SU-DHL-6 (cell line): ENCODE data around the gene ANKRD33B.

Experiments used
- H2AFZ ChIP-seq: fragments of 200-600 bp; sonication (generic); 2 replicates; pipeline ENCODE4 v1.6.1; 2014; ENCODE audit warnings: low read depth, mild to moderate bottlenecking, moderate library complexity, mixed read lengths, antibody characterized with exemption, low read length; ENCODE audit not compliant: severe bottlenecking
- H3F3A ChIP-seq: fragments of 200-600 bp; shearing (Covaris generic); 2 replicates; pipeline ENCODE4 v1.6.0; 2016; ENCODE audit warnings: antibody characterized with exemption, mild to moderate bottlenecking; ENCODE audit not compliant: insufficient read depth
- H3K27ac ChIP-seq: fragments of 200-600 bp; sonication (generic); 2 replicates; pipeline ENCODE4 v1.5.1; 2016; ENCODE audit warnings: low read depth, mild to moderate bottlenecking, low read length, moderate library complexity, mixed read lengths
- H3K27me3 ChIP-seq: fragments of 200-600 bp; sonication (generic), shearing (Covaris generic); 2 replicates; pipeline ENCODE4 v1.6.0; 2014; ENCODE audit warnings: mild to moderate bottlenecking, low read length
- H3K36me3 ChIP-seq: fragments of 200-600 bp; sonication (generic); 2 replicates; pipeline ENCODE4 v1.6.1; 2014; ENCODE audit warnings: mild to moderate bottlenecking, low read length, mixed read lengths
- H3K4me2 ChIP-seq: fragments of 300-600, 200-600 bp; shearing (Covaris generic), sonication (generic); 2 replicates; pipeline ENCODE4 v1.6.0; 2014; ENCODE audit warnings: low read length, low read depth, mild to moderate bottlenecking; ENCODE audit not compliant: poor library complexity, severe bottlenecking
- H3K4me3 ChIP-seq: fragments of 200-600 bp; sonication (generic); 2 replicates; pipeline ENCODE4 v1.5.1; 2014; ENCODE audit warnings: antibody characterized with exemption, low read length, mild to moderate bottlenecking, mixed read lengths; ENCODE audit not compliant: insufficient read depth, poor library complexity, severe bottlenecking
- H3K79me2 ChIP-seq: fragments of 200-600 bp; sonication (generic); 2 replicates; pipeline ENCODE4 v1.6.1; 2014; ENCODE audit warnings: mild to moderate bottlenecking, low read length, moderate library complexity; ENCODE audit not compliant: insufficient read depth
- H3K9ac ChIP-seq: fragments of 200-600 bp; sonication (generic); 2 replicates; pipeline ENCODE4 v1.7.0; 2014; ENCODE audit warnings: mild to moderate bottlenecking, low read length
- H3K9me2 ChIP-seq: fragments of 200-600 bp; sonication (generic); replicated peaks from 2 replicates; pipeline ENCODE4 v1.6.1; 2014; ENCODE audit warnings: low read length; ENCODE audit not compliant: insufficient read depth
- H3K9me3 ChIP-seq: fragments of 200-600 bp; sonication (generic); 2 replicates; pipeline ENCODE4 v1.6.1; 2014; ENCODE audit warnings: low read length, mixed read lengths; ENCODE audit not compliant: insufficient read depth
- H4K20me1 ChIP-seq: fragments of 200-600 bp; sonication (generic); 2 replicates; pipeline ENCODE4 v1.6.1; 2014; ENCODE audit warnings: low read depth, mild to moderate bottlenecking, antibody characterized with exemption, low read length, moderate library complexity, mixed read lengths
- CTCF ChIP-seq: fragments of 200-600 bp; sonication (generic); IDR thresholded peaks from one replicate; pipeline ENCODE4 v1.5.1; 2017; ENCODE audit warnings: antibody characterized with exemption, mild to moderate bottlenecking, low read length, moderate library complexity; ENCODE audit not compliant: insufficient read depth, poor library complexity, severe bottlenecking
- EZH2phosphoT487 ChIP-seq: fragments of 200-600 bp; sonication (generic), shearing (Covaris generic); conservative IDR thresholded peaks from 2 replicates; pipeline ENCODE4 v1.6.1; 2018; ENCODE audit warnings: mild to moderate bottlenecking, antibody characterized with exemption, low read length, moderate library complexity, mixed read lengths

The ANKRD33B gene

GRCh38 chr5:10677533-10677932 is 113.7 kb downstream of the ANKRD33B start:
- no peak overlapping the region for H3K4me2 ChIP-seq
- no peaks in the 10 kb centered on the region for H4K20me1 ChIP-seq
- H2AFZ ChIP-seq, result no peak overlapping the region
- H3K9me3 ChIP-seq, result no peaks in the 10 kb centered on the region
- H3K9me2 ChIP-seq, result no peaks in the 10 kb centered on the region
- no peaks in the 10 kb centered on the region for H3K79me2 ChIP-seq
- no peaks in the 10 kb centered on the region for H3K27me3 ChIP-seq
- H3K4me3 ChIP-seq, result no peak overlapping the region
- no peak overlapping the region for H3K27ac ChIP-seq
- peaks cover 2% of the 10 kb centered on the region; the same call in 1 of the 2 replicates for H3K36me3 ChIP-seq
- TF ChIP-seq EZH2phosphoT487 (no peak), CTCF (no peak)
- H3K9ac ChIP-seq, result no peak overlapping the region
- H3F3A ChIP-seq, result no peaks in the 10 kb centered on the region

GRCh38 chr5:10678244-10678643 is 114.4 kb downstream of the ANKRD33B start:
- H3K27ac ChIP-seq, result no peak overlapping the region
- TF ChIP-seq CTCF (no peak), EZH2phosphoT487 (no peak)
- H4K20me1 ChIP-seq, result no peaks in the 10 kb centered on the region
- no peaks in the 10 kb centered on the region for H3K79me2 ChIP-seq
- no peaks in the 10 kb centered on the region for H3F3A ChIP-seq
- no peaks in the 10 kb centered on the region for H3K9me3 ChIP-seq
- no peaks in the 10 kb centered on the region for H3K27me3 ChIP-seq
- H2AFZ ChIP-seq, result no peak overlapping the region
- no peak overlapping the region for H3K9ac ChIP-seq
- no peaks in the 10 kb centered on the region for H3K9me2 ChIP-seq
- H3K4me2 ChIP-seq, result no peak overlapping the region
- no peak overlapping the region for H3K4me3 ChIP-seq
- peaks cover 2% of the 10 kb centered on the region; the same call in 1 of the 2 replicates for H3K36me3 ChIP-seq

- Histone ChIP-seq H3K9me3 (no peaks in the 10 kb centered on the region), H4K20me1 (no peaks in the 10 kb centered on the region), H3K79me2 (no peaks in the 10 kb centered on the region), H3K27ac (no peak overlapping the region), H3K4me2 (no peak overlapping the region), H3K27me3 (no peaks in the 10 kb centered on the region), H3K36me3 (peaks cover 2% of the 10 kb centered on the region; the same call in 1 of the 2 replicates), H3K9ac (no peak overlapping the region), H2AFZ (no peak overlapping the region), H3K9me2 (no peaks in the 10 kb centered on the region), H3K4me3 (no peak overlapping the region), H3F3A (no peaks in the 10 kb centered on the region)
- TF ChIP-seq EZH2phosphoT487 (no peak), CTCF (no peak)
Measured at GRCh38 chr5:10679336-10679988, 115.6 kb downstream of the ANKRD33B start.
